HG03457 (cell line): ENCODE data around the gene FAM76A.
"Not testable (repeated sequence)": the region's sequence is repeated elsewhere in the genome, so short reads cannot be mapped to it uniquely, and the experiment has no call there.

ENCODE experiments used
- ATAC-seq: cut with Tn5 transposase; IDR thresholded peaks from one replicate; pipeline ENCODE4 v1.9.1; 2021; ENCODE audit warnings: moderate number of reproducible peaks; ENCODE audit not compliant: unreplicated experiment

FAM76A gene

DNA sequence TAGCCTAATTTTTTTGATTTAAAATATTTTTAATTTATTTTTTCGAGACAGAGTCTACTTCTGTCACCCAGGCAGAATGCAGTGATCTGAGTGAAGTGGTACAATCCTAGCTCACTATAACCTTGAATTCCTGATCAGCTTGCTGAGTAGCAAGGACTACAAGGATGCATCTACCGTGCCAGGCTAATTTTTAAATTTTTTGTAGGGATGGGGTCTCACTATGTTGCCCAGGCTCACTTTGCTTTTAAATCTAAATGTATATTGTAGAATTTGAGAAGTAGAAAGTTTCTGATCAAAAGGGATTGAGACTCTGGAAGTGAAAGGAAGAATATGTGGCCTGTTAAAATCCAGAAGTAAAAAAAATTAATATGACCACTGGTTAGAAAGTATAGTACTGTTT is 48.9 kb downstream of the FAM76A start:
- ATAC-seq: no peak

- ATAC-seq: not testable (repeated sequence)
Observed at GRCh38 chr1:27775336-27775735, 49.6 kb downstream of the FAM76A start.

- not testable (repeated sequence) for ATAC-seq
Observed at GRCh38 chr1:27776276-27776675, 50.5 kb downstream of the FAM76A start.

GRCh38 chr1:27778056-27778455 is 52.3 kb downstream of the FAM76A start:
- ATAC-seq: no peak

DNA sequence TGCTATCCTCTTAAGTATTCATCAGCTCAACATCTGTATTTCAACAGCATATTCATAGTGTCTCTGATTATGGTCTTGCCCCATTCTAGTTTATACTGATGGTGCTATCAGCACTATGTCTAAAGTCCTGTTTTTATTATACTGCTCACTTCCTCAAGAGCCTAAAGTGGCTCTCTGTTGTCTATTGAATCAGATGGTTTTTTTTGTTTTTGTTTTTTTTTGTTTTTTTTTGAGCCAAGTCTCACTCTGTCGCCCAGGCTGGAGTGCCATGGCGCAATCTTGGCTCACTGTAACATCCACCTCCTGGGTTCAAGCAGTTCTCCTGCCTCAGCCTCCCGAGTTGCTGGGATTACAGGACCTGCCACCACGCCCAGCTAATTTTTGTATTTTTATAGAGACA is 53.4 kb downstream of the FAM76A start:
- no peak for ATAC-seq

GRCh38 chr1:27782950-27783349 is 57.2 kb downstream of the FAM76A start:
- ATAC-seq: no peak

- no peak for ATAC-seq
Observed at GRCh38 chr1:27784700-27785099, 58.9 kb downstream of the FAM76A start.

DNA sequence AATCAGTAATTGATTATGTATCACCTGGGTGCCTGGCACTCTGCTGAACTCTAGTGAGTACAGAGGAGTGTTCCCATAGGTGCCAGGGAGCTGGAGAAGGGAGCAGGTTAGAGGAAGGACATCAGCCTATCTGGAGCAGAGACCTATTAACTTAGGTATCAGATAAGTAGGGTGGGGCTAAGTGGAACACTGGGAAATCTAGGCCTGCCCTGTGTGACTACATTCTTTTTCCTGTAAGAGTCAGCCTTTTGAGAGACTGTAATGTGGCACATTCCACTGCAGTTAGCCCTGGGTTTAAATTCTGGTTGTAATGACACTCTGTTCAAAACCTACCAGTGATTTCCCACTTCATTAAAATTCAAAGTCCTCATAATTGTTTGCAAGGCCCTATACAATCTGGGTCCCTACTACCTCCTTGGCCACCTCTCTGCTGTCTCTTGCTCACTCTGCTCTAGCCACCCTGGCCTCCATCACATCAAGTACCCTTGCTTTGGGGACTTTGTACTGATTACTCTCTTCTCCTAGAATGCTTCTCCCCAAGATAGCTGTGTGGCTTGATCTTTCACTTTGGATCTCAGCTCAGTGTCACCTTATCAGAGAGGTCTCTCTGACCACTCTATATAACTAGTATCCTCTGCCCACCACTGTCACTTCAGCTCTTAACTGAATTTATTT is 60.2 kb downstream of the FAM76A start:
- ATAC-seq: no peak

GRCh38 chr1:27787895-27788294 is 62.1 kb downstream of the FAM76A start:
- ATAC-seq: no peak

DNA sequence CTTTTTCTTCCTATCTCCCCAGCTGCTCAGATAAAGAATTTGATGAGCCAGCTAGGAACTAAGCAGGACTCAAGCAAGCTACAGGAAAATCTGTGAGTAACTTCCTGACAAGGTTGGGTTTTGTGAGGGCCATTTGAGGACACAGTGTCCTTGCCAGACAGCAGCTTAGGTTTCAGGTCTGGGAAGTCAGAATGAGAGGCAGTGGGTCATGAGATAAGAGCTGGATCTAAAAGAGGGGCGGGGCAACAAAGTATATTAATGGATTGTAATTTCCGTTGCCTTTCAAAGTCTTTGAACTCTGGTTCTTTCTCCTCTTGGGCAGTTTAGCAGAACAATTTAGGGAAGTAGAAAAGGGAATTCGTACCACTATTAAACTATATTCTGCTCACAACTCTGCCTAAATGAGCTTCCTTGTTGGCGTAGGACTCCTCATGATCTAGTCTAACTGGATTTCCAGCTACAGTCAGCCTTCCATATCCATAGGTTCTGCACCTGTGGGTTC is 63.8 kb downstream of the FAM76A start:
- no peak for ATAC-seq

- not testable (repeated sequence) for ATAC-seq
Observed at GRCh38 chr1:27790270-27790669, 64.5 kb downstream of the FAM76A start.

DNA sequence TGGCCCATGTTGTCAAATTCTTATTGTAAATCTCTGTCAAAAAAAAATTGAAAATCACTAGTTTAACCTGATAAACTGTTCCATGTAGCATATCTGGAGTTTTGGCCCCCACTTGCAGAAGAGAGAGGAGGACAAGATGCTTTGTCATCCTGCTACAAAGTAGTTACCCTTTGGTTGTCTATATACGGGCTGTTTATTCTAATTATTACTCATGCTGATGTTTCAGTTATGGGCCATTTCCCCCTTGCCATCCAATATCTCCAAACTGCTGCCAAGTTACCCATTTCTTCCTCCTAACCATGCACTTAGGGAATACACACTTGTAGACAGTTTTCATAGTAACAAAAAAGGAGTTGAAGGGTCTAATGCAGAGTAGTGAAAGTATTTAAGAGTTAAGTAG is 69.8 kb downstream of the FAM76A start:
- ATAC-seq: no peak

GRCh38 chr1:27804791-27805190 is 79.0 kb downstream of the FAM76A start:
- ATAC-seq: no peak

GRCh38 chr1:27806758-27807157 is 81.0 kb downstream of the FAM76A start:
- no peak for ATAC-seq

GRCh38 chr1:27807385-27807784 is 81.6 kb downstream of the FAM76A start:
- no peak for ATAC-seq

GRCh38 chr1:27808131-27808530 is 82.4 kb downstream of the FAM76A start:
- not testable (repeated sequence) for ATAC-seq

DNA sequence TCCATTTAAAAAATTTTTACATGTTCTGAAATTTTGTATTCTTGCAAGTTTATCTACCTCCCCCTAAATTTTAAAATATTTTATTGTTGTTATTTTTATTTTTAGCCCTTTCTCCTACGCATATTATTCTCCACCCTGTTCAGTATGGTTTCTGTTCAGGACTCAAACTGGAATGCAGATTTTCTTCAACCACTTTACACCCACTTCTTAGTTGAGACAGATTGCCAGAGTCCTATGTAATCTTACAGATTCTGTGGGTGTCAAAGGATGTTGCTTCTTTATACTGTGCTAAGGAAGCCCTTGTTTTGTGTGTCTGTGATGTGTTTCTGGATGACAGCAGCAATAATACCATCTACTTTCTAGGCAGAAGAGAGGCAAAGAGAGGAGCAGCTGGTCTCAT is 84.1 kb downstream of the FAM76A start:
- ATAC-seq: no peak

DNA sequence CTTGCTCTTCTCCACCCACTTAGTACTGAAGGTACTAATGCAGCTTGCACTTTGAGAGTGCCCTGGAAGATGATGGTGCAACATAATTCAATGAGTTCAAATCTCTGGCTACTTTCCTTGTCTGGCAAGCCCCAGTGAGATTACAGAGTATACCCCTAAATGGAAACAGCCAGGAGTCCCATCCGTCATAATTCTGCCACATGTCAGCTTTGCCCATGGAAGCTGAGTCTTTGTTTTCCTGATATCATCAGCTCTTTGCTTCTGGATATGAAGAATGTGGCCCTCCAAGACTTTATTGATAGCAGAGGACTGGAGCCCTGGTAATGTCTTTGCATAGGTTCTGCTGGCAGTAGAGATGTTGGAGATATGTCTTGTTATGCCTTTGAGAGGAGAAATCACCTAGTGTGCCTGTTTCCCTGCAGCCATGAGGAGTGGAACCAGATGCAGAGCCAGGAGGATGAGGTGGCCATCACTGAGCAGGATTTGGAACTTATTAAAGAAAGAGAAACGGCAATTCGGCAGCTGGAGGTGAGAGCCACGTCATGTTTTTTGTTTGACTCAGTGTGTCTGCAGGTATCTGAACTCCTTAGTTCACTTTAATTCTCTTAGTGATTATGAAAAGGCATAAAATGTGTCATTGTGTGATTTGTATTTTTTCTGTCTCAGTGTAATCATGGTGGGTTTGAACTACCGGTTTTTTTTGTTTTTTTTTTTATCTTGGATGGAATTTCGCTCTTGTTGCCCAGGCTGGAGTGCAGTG is 86.2 kb downstream of the FAM76A start:
- ATAC-seq: no peak
